GM19452 (cell line): ENCODE measurements around the gene CABYR.
"Not testable (repeated sequence)": the region's sequence is repeated elsewhere in the genome, so short reads cannot be mapped to it uniquely, and the experiment has no call there.

ENCODE experiments used
- ATAC-seq: cut with Tn5 transposase; IDR thresholded peaks from one replicate; pipeline ENCODE4 v1.9.1; 2021; ENCODE audit not compliant: unreplicated experiment

CABYR gene

DNA sequence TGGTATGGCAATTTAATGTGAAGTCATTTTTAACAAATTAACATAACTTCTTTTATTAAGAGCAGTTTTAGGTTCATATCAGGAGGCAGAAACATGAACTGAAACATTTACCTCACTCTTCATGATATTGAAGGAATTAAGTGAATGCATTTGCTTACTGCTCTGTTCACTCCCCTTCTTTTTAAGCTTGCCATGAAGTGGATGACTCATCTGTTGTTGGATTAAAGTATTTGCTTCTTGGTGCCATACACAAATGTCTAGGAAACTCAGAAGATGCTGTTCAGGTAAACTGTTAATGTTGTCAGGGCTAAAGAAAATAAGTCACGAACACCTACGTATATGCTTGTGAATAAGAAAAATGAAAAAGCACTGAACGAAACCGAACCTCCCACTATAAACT lies 10.2 kb upstream of the CABYR start:
- no peak for ATAC-seq

GRCh38 chr18:24130494-24130893 lies 8.4 kb upstream of the CABYR start:
- no peak for ATAC-seq

- ATAC-seq: no peak
Measured at GRCh38 chr18:24136967-24137373, 1.9 kb upstream of the CABYR start.

DNA sequence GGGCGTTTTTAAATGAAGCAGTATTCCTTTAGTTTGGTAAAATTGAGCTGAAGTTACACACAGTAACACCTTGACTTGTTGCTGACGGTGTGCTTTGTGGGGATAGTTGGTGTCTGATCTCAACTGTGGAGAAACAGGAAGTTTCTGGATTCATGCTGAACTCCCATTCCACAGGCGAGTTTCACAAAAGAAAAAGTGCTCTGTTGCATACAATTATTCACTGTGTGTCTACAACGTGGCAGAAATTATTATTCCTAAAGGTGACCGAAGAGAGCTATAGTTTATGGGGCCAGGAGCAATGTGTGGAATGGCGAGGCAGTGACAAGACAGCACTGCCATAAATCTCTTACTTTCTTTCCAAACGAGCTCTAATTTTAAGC lies 463 bp upstream of the CABYR start:
- no peak for ATAC-seq

DNA sequence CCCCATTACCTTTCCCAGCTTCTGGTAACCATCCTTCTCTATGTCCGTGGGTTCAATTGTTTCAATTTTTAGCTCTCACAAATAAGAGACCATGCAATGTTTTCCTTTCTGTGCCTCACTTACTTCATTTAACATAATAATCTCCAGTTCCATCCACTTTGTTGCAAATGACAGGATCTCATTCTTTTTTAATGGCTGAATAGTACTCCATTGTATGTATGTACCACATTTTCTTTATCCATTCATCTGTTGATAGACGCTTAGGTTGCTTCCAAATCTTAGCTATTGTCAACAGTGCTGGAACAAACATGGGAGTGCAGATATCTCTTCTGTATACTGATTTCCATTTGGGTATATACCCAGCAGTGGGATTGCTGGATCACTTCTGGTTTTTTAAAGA lies 1.8 kb downstream of the CABYR start:
- ATAC-seq: no peak

DNA sequence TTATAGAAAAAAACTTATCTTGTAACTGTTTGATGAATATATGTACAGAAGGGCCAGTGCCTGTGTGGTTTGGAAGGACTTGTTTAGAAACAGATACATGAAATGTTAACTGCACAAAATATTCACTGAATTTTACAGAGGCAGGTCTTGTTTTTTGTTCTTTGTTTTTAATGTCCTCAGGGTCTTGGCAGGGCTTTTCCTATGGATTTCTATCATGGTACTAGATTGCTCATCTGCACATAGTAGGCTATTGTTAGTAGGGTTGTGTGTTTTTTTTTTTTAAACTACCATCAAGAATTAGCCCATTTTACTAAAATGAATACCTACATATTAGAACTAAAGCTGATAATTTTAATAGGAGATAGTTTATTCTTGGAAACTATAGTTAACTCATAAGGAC lies 3.5 kb downstream of the CABYR start:
- no peak for ATAC-seq

DNA sequence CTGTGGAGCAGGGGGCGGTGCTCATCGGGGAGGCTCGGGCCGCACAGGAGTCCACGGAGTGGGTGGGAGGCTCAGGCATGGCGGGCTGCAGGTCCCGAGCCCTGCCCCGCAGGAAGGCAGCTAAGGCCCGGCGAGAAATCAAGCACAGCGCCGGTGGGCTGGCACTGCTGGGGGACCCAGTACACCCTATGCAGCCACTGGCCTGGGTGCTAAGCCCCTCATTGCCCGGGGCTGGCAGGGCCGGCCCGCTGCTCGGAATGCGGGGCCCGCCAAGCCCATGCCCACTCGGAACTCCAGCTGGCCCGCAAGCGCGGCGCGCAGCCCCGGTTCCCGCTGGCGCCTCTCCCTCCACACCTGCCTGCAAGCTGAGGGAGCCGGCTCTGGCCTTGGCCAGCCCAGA lies 10.7 kb downstream of the CABYR start:
- ATAC-seq: not testable (repeated sequence)

GRCh38 chr18:24153397-24153796 lies 14.5 kb downstream of the CABYR start:
- no peak for ATAC-seq

GRCh38 chr18:24157855-24158254 lies 19.0 kb downstream of the CABYR start:
- no peak for ATAC-seq

GRCh38 chr18:24160086-24160485 lies 21.2 kb downstream of the CABYR start:
- ATAC-seq: no peak

- ATAC-seq: no peak
Measured at GRCh38 chr18:24161304-24161703, 22.4 kb downstream of the CABYR start.

DNA sequence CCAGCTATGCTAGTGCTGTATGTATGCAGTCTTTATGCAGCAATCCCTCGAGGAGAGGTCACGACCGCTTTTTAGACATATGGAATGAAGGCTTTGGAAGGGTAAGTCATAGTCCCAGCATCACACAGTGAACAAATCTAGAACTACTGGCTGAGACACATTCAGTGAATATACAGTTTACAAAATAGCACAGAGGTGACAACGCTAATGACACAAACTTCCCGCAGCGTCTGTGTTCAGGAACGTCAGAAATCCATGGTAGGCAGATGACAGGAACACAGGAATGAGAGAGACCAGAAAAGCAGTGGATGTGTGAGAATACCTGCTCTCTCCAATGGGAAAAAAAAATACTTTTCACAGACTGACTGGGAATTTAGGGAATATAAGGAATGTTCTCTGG lies 29.6 kb downstream of the CABYR start:
- no peak for ATAC-seq

DNA sequence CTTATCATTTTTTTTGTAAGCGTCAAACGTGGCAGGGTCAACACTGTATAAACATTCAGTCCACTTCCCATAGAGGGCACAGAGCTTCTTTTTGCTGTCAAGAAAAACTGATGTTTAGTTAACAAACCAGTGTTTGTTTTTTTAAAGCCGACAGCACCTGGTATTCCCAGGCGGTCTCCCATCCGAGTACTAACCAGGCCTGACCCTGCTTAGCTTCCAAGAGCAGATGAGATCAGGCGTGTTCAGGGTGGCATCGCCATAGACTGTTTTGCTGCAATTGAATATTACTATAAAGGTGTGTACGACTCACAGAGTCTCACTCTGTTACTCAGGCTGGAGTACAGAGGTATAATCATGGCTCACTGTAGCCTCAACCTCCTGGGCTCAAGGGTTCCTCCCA lies 31.5 kb downstream of the CABYR start:
- no peak for ATAC-seq

DNA sequence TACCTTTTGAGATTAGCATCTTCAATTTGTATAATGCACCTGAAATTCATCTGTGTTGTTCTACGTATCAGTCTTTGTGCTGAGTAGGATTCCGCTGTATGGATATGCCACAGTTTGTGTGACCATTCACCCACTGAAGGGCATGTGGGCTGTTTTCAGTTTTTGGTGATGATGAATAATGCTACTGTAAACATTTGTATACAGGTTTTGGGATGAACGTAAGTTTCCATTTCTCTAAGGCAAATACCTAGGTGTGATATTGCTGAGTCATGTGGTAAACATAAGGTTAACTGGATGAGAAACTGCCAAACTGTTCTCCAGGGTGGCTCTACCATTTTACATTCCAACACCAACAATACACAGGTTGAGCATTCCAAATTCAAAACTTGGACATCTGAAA lies 35.1 kb downstream of the CABYR start:
- no peak for ATAC-seq

- ATAC-seq: peak; percentile 73
Measured at GRCh38 chr18:24176727-24177416, 38.0 kb downstream of the CABYR start.

- no peak for ATAC-seq
Measured at GRCh38 chr18:24177499-24178133, 38.8 kb downstream of the CABYR start.

- ATAC-seq: no peak
Measured at GRCh38 chr18:24180048-24180447, 41.2 kb downstream of the CABYR start.

DNA sequence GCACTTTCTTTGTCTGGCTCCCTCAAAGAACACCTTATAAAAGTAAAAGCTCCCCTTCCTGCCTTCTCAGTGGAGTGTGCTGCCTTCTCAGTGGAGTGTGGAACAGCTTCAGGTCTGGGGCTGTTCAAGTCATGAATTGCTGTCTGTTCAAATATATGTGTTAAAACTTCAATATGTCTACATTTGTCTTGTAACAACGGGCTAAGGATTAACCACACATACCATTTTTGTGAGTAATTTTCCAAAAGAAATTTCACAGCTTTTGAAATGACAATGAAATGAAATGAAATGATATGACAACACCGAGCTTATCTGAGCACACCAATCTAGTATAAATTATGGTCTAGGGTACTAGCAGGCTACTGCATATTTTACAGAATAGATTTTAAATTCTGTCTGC lies 42.9 kb downstream of the CABYR start:
- ATAC-seq: no peak

DNA sequence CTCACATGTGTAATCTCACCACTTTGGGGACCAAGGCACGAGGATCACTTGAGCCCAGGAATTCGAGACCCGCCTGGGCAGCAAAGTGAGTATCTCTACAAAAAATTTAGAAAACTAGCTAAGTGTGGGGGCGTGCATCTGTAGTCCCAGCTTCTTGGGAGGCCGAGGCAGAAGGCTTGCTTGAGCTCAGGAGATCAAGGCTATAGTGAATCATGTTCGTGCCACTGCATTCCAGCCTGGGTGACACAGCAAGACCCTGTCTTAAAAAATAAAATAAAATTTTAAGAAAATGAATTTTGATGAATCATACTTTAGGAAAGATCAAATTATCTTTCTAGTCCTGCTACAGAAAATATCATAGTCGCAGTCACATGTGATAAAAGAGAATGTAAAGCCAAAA lies 46.9 kb downstream of the CABYR start:
- no peak for ATAC-seq

- peak; percentile 67 for ATAC-seq
Measured at GRCh38 chr18:24187049-24187448, 48.2 kb downstream of the CABYR start.

DNA sequence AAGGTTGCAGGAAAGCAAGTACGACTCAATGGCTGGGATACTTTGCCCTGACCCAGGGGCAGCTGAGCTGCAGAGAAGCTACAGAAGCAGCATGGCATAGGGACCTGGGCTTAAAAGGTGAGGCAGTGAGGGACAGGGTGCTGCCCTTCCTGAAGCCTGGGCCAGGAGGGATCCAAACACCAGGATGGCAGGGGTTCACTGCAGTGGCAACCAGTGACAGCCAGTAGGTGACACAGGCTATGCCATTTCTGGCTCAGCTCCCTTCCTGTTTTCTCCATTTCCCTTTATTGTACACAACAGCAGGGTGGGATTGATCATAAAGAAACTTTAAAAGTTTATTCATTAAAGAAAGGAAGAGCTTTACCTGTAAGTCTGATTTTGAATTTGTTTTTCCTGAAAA lies 48.8 kb downstream of the CABYR start:
- no peak for ATAC-seq

DNA sequence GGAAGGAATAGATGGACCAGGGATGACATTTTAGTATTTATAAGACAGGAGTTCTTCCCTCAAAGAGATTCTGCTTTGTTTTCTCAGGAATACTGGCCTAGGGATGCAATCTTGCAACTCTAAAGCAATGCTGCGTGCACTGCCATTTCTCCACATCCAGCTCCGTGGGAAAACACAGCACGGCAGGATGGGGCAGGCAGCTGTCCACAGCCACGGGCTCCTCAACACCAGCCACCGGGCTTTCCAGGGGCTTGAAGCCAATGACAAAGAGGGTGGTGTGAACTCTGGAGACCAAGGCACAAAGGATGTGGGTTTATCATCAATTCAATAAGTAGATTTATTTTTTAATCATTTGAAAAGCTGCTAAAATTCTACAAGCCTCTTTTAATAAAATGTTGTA lies 49.3 kb downstream of the CABYR start:
- no peak for ATAC-seq

GRCh38 chr18:24189007-24189528 lies 50.2 kb downstream of the CABYR start:
- peak; percentile 67 for ATAC-seq
